ENCODE results near the gene MED13L.
"Not testable (repeated sequence)": the region's sequence is repeated elsewhere in the genome, so short reads cannot be mapped to it uniquely, and the experiment has no call there.

Gene MED13L

GRCh38 chr12:116131987-116132386, 145.5 kb downstream of the MED13L start:
- not testable (repeated sequence) for DNase-seq (ENCODE audit: low read depth, low spot score)

- DNase-seq (ENCODE audit: low read depth, low spot score), result no peak
These were observed 146.3 kb downstream of the MED13L start for GRCh38 chr12:116131176-116131575.

GRCh38 chr12:116130431-116130830, 147.1 kb downstream of the MED13L start:
- no peak for DNase-seq (ENCODE audit: low read depth, low spot score)

- DNase-seq (ENCODE audit: low read depth, low spot score), result no peak
These were observed 148.7 kb downstream of the MED13L start for GRCh38 chr12:116128779-116129178.

- DNase-seq (ENCODE audit: low read depth, low spot score), result no peak
These were observed 149.6 kb downstream of the MED13L start for GRCh38 chr12:116127859-116128258.

- no peak for DNase-seq (ENCODE audit: low read depth, low spot score)
These were observed 150.9 kb downstream of the MED13L start for GRCh38 chr12:116126610-116127009.

- no peak for DNase-seq (ENCODE audit: low read depth, low spot score)
These were observed 151.4 kb downstream of the MED13L start for GRCh38 chr12:116125956-116126566.

GRCh38 chr12:116125084-116125483, 152.4 kb downstream of the MED13L start:
- no peak for DNase-seq (ENCODE audit: low read depth, low spot score)

- DNase-seq (ENCODE audit: low read depth, low spot score), result no peak
These were observed 153.8 kb downstream of the MED13L start for GRCh38 chr12:116123451-116124258.

- DNase-seq (ENCODE audit: low read depth, low spot score), result no peak
These were observed 154.9 kb downstream of the MED13L start for GRCh38 chr12:116122628-116123027.

GRCh38 chr12:116121453-116121871, 156.0 kb downstream of the MED13L start:
- no peak for DNase-seq (ENCODE audit: low read depth, low spot score)

GRCh38 chr12:116116650-116117424, 160.7 kb downstream of the MED13L start:
- no peak for DNase-seq (ENCODE audit: low read depth, low spot score)

- DNase-seq (ENCODE audit: low read depth, low spot score), result no peak
These were observed 163.9 kb downstream of the MED13L start for GRCh38 chr12:116113398-116114130.

- no peak for DNase-seq (ENCODE audit: low read depth, low spot score)
These were observed 170.6 kb downstream of the MED13L start for GRCh38 chr12:116106870-116107269.

GRCh38 chr12:116104167-116104767, 173.2 kb downstream of the MED13L start:
- DNase-seq (ENCODE audit: low read depth, low spot score), result no peak

GRCh38 chr12:116101991-116102390, 175.5 kb downstream of the MED13L start:
- DNase-seq (ENCODE audit: low read depth, low spot score), result no peak

GRCh38 chr12:116099652-116100432, 177.7 kb downstream of the MED13L start:
- DNase-seq (ENCODE audit: low read depth, low spot score), result no peak

- DNase-seq (ENCODE audit: low read depth, low spot score), result no peak
These were observed 180.6 kb downstream of the MED13L start for GRCh38 chr12:116096874-116097273.

GRCh38 chr12:116094475-116094874, 183.0 kb downstream of the MED13L start:
- no peak for DNase-seq (ENCODE audit: low read depth, low spot score)

- DNase-seq (ENCODE audit: low read depth, low spot score), result no peak
These were observed 183.6 kb downstream of the MED13L start for GRCh38 chr12:116093915-116094314.

All from iPS DF 19.7 (cell line).